Neuronal stem cell (in vitro differentiated cells): ENCODE results near the gene APELA. TPM values are rescaled to one million over a fixed set of nuclear protein-coding genes. Genes with fewer than 3 reads are reported as not detected.

ENCODE experiments used
- DNase-seq: peaks from one replicate; pipeline ENCODE4 v3.0.0-alpha.2; 2013; ENCODE audit warnings: low spot score
- H2AFZ ChIP-seq: one replicate; pipeline ENCODE4 v1.6.1; 2013; ENCODE audit warnings: mild to moderate bottlenecking, low read length, inconsistent platforms
- H2AK5ac ChIP-seq: 2 replicates; pipeline ENCODE4 v1.6.1; 2013; ENCODE audit warnings: low read depth, mild to moderate bottlenecking, inconsistent platforms, low read length, moderate library complexity, mixed read lengths
- H2BK120ac ChIP-seq: 2 replicates; pipeline ENCODE4 v1.6.1; 2013; ENCODE audit warnings: low read depth, mild to moderate bottlenecking, inconsistent platforms, low read length, moderate library complexity, mixed read lengths
- H2BK12ac ChIP-seq: one replicate; pipeline ENCODE4 v1.6.1; 2013; ENCODE audit warnings: low read length, inconsistent platforms
- H2BK15ac ChIP-seq: 2 replicates; pipeline ENCODE4 v1.6.1; 2013; ENCODE audit warnings: mild to moderate bottlenecking, low read length, inconsistent platforms, mixed read lengths
- H2BK5ac ChIP-seq: one replicate; pipeline ENCODE4 v1.6.1; 2013; ENCODE audit warnings: inconsistent platforms, mild to moderate bottlenecking, low read length, moderate library complexity
- H3K14ac ChIP-seq: one replicate; pipeline ENCODE4 v1.6.1; 2013; ENCODE audit warnings: low read length, inconsistent platforms
- H3K18ac ChIP-seq: 2 replicates; pipeline ENCODE4 v1.6.1; 2013; ENCODE audit warnings: low read length, inconsistent platforms
- H3K23ac ChIP-seq: 2 replicates; pipeline ENCODE4 v1.6.1; 2013; ENCODE audit warnings: low read depth, mild to moderate bottlenecking, mixed read lengths, low read length, inconsistent platforms; ENCODE audit not compliant: poor library complexity
- H3K27ac ChIP-seq: replicated peaks from 3 replicates; pipeline ENCODE4 v1.5.1; 2013; ENCODE audit warnings: low read length, inconsistent platforms
- H3K27me3 ChIP-seq, 3 experiments: 2 replicates each; pipeline ENCODE4 v1.6.1; 2013; ENCODE audit warnings: low read length in 3 of 3, mild to moderate bottlenecking in 2 of 3, inconsistent platforms in 1 of 3, low read depth in 1 of 3, mixed read lengths in 1 of 3, moderate library complexity in 1 of 3; ENCODE audit not compliant: control insufficient read depth in 3 of 3, insufficient read depth in 3 of 3
- H3K36me3 ChIP-seq, 2 donors: replicated peaks in 1 of 2; 2 replicates each; pipeline ENCODE4 v1.6.1; 2013; ENCODE audit warnings: low read length in 2 of 2; ENCODE audit not compliant: control insufficient read depth in 2 of 2, insufficient read depth in 2 of 2
- H3K4ac ChIP-seq: 2 replicates; pipeline ENCODE4 v1.6.1; 2013; ENCODE audit warnings: inconsistent platforms, mild to moderate bottlenecking, low read length, moderate library complexity
- H3K4me1 ChIP-seq, 2 donors: 1 replicate in 1 of 2; 2 replicates in 1 of 2; pipeline ENCODE4 v1.6.1; 2013; ENCODE audit warnings: low read length in 2 of 2, low read depth in 1 of 2; ENCODE audit not compliant: control insufficient read depth in 2 of 2, insufficient read depth in 1 of 2
- H3K4me2 ChIP-seq: one replicate; pipeline ENCODE4 v1.6.1; 2013; ENCODE audit warnings: mild to moderate bottlenecking, low read length, inconsistent platforms; ENCODE audit not compliant: insufficient read depth, poor library complexity, severe bottlenecking
- H3K4me3 ChIP-seq, 2 donors: 2 replicates each; pipeline ENCODE4 v1.5.1; 2013; ENCODE audit warnings: low read length in 2 of 2, mild to moderate bottlenecking in 2 of 2, inconsistent platforms in 1 of 2, moderate library complexity in 1 of 2
- H3K79me1 ChIP-seq: one replicate; pipeline ENCODE4 v1.6.1; 2013; ENCODE audit warnings: low read depth, mild to moderate bottlenecking, inconsistent platforms, low read length, moderate library complexity
- H3K9ac ChIP-seq: one replicate; pipeline ENCODE4 v1.6.1; 2013; ENCODE audit warnings: mild to moderate bottlenecking, low read depth, low read length, inconsistent platforms; ENCODE audit not compliant: poor library complexity
- H3K9me3 ChIP-seq, 2 donors: replicated peaks in 1 of 2; 2 replicates each; pipeline versions ENCODE3 to v1.6.1; 2013; ENCODE audit warnings: low read length in 2 of 2, mild to moderate bottlenecking in 2 of 2, inconsistent platforms in 1 of 2, low read depth in 1 of 2, mixed read lengths in 1 of 2, moderate library complexity in 1 of 2; ENCODE audit not compliant: control insufficient read depth in 2 of 2, insufficient read depth in 1 of 2
- H4K8ac ChIP-seq: one replicate; pipeline ENCODE4 v1.6.1; 2013; ENCODE audit warnings: low read depth, mild to moderate bottlenecking, inconsistent platforms, low read length, moderate library complexity
- H4K91ac ChIP-seq: one replicate; pipeline ENCODE4 v1.6.1; 2013; ENCODE audit warnings: low read length, low read depth, mild to moderate bottlenecking, inconsistent platforms; ENCODE audit not compliant: poor library complexity
- WGBS, 2 donors: extraction: QIAGEN DNeasy Blood & Tissue Kit; methylation state at CpG; one replicate each; pipeline ENCODE4 v1.1.7; 2013; ENCODE audit warnings: missing lambda C conversion rate in 2 of 2, mixed read lengths in 1 of 2; ENCODE audit not compliant: insufficient read length in 2 of 2, insufficient replicate concordance in 1 of 2; ENCODE audit errors: extremely low coverage in 2 of 2; 5-methylcytosine and 5-hydroxymethylcytosine counted together
- polyA plus RNA-seq, 2 experiments: library from polyadenylated mRNA; stranded (reverse); fragments of 200-250 nt; gene quantifications; one replicate each; pipeline ENCODE4 v1.2.3, GENCODE V29; 2013

APELA gene
- 11.1 TPM for polyA plus RNA-seq (2013, experiment 1 of 2)
- 12.0 TPM for polyA plus RNA-seq (2013, experiment 2 of 2)

GRCh38 chr4:164876700-164877324 is at the start of gene APELA:
Gene APELA, plus strand, starts transcription at chr4:164877178. Its CDS starts 154 bp downstream, at chr4:164877332.
- no CpG with 5 or more reads among the region's 7 CpGs for WGBS, 2 donors
- no peaks in the 10 kb centered on the region for H3K79me1 ChIP-seq
- H3K18ac ChIP-seq, result no peak within 1 kb of the TSS
- H3K4me2 ChIP-seq, result peak within 1 kb of the TSS; percentile 37
- peaks cover 5 to 15% of the 10 kb centered on the region in 2 donors for H3K4me1 ChIP-seq
- no peak within 1 kb of the TSS for H3K9ac ChIP-seq
- no peak within 1 kb of the TSS for H2BK5ac ChIP-seq
- no peaks in the 10 kb centered on the region for H3K36me3 ChIP-seq
- no peak within 1 kb of the TSS for H4K8ac ChIP-seq
- H2BK15ac ChIP-seq, result no peak within 1 kb of the TSS
- H3K4ac ChIP-seq, result no peak within 1 kb of the TSS
- H3K27ac ChIP-seq, result no peak within 1 kb of the TSS
- no peak within 1 kb of the TSS for H2BK120ac ChIP-seq
- no peak within 1 kb of the TSS for H2AK5ac ChIP-seq
- H4K91ac ChIP-seq, result no peak within 1 kb of the TSS
- H3K27me3 ChIP-seq, result no peaks in the 10 kb centered on the region
- peak within 1 kb of the TSS in 1 of 2 donors; percentile 14 for H3K4me3 ChIP-seq
- no peak for DNase-seq
- H3K23ac ChIP-seq, result no peak within 1 kb of the TSS
- H3K9me3 ChIP-seq, result no peaks in the 10 kb centered on the region
- no peak within 1 kb of the TSS for H3K14ac ChIP-seq
- H2BK12ac ChIP-seq, result no peak within 1 kb of the TSS
- peak within 1 kb of the TSS; percentile 70 for H2AFZ ChIP-seq

GRCh38 chr4:164828955-164829354 is 48.0 kb upstream of the APELA start:
- Histone ChIP-seq H2AK5ac (no peak overlapping the region), H3K4ac (no peak overlapping the region), H3K27ac (no peak overlapping the region), H3K79me1 (no peaks in the 10 kb centered on the region), H3K4me3 (no peak overlapping the region), H2BK12ac (no peak overlapping the region), H3K9ac (no peak overlapping the region), H3K27me3 (no peaks in the 10 kb centered on the region), H2BK15ac (no peak overlapping the region), H4K91ac (no peak overlapping the region), H2AFZ (no peak overlapping the region), H2BK5ac (no peak overlapping the region), H3K4me1 (no peaks in the 10 kb centered on the region), H4K8ac (no peak overlapping the region), H2BK120ac (no peak overlapping the region), H3K18ac (no peak overlapping the region), H3K14ac (no peak overlapping the region), H3K4me2 (no peak overlapping the region), H3K36me3 (no peaks in the 10 kb centered on the region), H3K23ac (no peak overlapping the region), H3K9me3 (no peaks in the 10 kb centered on the region)
- DNase-seq, result no peak
- no CpG with 5 or more reads among the region's 3 CpGs for WGBS, 2 donors

- no peak for DNase-seq
- H2BK5ac ChIP-seq, result no peak overlapping the region
- H3K4me2 ChIP-seq, result no peak overlapping the region
- H3K27ac ChIP-seq, result no peak overlapping the region
- H2AFZ ChIP-seq, result no peak overlapping the region
- H2AK5ac ChIP-seq, result no peak overlapping the region
- no peak overlapping the region for H3K14ac ChIP-seq
- no peaks in the 10 kb centered on the region for H3K9me3 ChIP-seq
- no peak overlapping the region for H3K4me3 ChIP-seq
- no peaks in the 10 kb centered on the region for H3K27me3 ChIP-seq
- no peak overlapping the region for H3K4ac ChIP-seq
- H3K9ac ChIP-seq, result no peak overlapping the region
- H2BK15ac ChIP-seq, result no peak overlapping the region
- H2BK120ac ChIP-seq, result no peak overlapping the region
- no CpG with 5 or more reads among the region's 4 CpGs for WGBS, 2 donors
- no peaks in the 10 kb centered on the region for H3K36me3 ChIP-seq
- H4K91ac ChIP-seq, result no peak overlapping the region
- no peaks in the 10 kb centered on the region for H3K4me1 ChIP-seq
- no peak overlapping the region for H3K23ac ChIP-seq
- H4K8ac ChIP-seq, result no peak overlapping the region
- no peak overlapping the region for H3K18ac ChIP-seq
- H2BK12ac ChIP-seq, result no peak overlapping the region
- no peaks in the 10 kb centered on the region for H3K79me1 ChIP-seq
These were observed 30.4 kb upstream of the APELA start for GRCh38 chr4:164846566-164846965.

- H2AFZ ChIP-seq, result no peak overlapping the region
- no peak for DNase-seq
- no peak overlapping the region for H2BK12ac ChIP-seq
- no peaks in the 10 kb centered on the region for H3K4me1 ChIP-seq
- no CpG with 5 or more reads among the region's 3 CpGs for WGBS, 2 donors
- H3K4me3 ChIP-seq, result no peak overlapping the region
- no peaks in the 10 kb centered on the region for H3K36me3 ChIP-seq
- H4K8ac ChIP-seq, result no peak overlapping the region
- H3K27me3 ChIP-seq, result no peaks in the 10 kb centered on the region
- no peak overlapping the region for H3K18ac ChIP-seq
- no peak overlapping the region for H3K4ac ChIP-seq
- H2BK5ac ChIP-seq, result no peak overlapping the region
- H2BK15ac ChIP-seq, result no peak overlapping the region
- no peak overlapping the region for H3K9ac ChIP-seq
- H3K14ac ChIP-seq, result no peak overlapping the region
- no peak overlapping the region for H3K27ac ChIP-seq
- no peak overlapping the region for H3K23ac ChIP-seq
- no peak overlapping the region for H3K4me2 ChIP-seq
- H3K9me3 ChIP-seq, result no peaks in the 10 kb centered on the region
- no peak overlapping the region for H2BK120ac ChIP-seq
- H2AK5ac ChIP-seq, result no peak overlapping the region
- no peak overlapping the region for H4K91ac ChIP-seq
- no peaks in the 10 kb centered on the region for H3K79me1 ChIP-seq
These were observed 30.0 kb upstream of the APELA start for GRCh38 chr4:164847016-164847415.
